K562 (cell line): Measurements from ENCODE around the gene EEFSEC. TPM values are rescaled to one million over a fixed set of nuclear protein-coding genes. Genes with fewer than 3 reads are reported as not detected.

Experiments used
- HEY1 ChIP-seq: fragments of 250-450 bp; sonication (Bioruptor Pico); IDR thresholded peaks from 2 replicates; pipeline ENCODE4 v1.5.0; 2020; ENCODE audit warnings: mild to moderate bottlenecking, moderate library complexity, borderline replicate concordance
- KAT8 ChIP-seq: fragments of 450-650 bp; IDR thresholded peaks from 2 replicates; pipeline ENCODE4 v1.6.1; 2016; ENCODE audit warnings: low read depth, mild to moderate bottlenecking
- MNT ChIP-seq, 2 experiments: fragments of 450-650 bp; conservative IDR thresholded peaks; 2 replicates each; pipeline ENCODE4 v1.6.1; 2017; ENCODE audit warnings: mild to moderate bottlenecking in 2 of 2, moderate library complexity in 2 of 2
- TRIM25 ChIP-seq: fragments of 450-650 bp; IDR thresholded peaks from 2 replicates; pipeline ENCODE4 v1.7.0; 2016; ENCODE audit warnings: borderline replicate concordance
- polyA plus RNA-seq, 8 experiments: library from polyadenylated mRNA; depleted of rRNA in 4 of 8; stranded (reverse) in 5 of 8; unstranded in 3 of 8; fragments of >200 nt; fragmentation: Nextera tagmentation in 2 of 8; fragmentation: Illumina TruSeq in 1 of 8; extraction: Ambion mirVana in 2 of 8; extraction: Trizol in 1 of 8; gene quantifications; 2 replicates each; pipeline versions ENCODE4 v1.2.1 to v1.2.3, GENCODE V29; 2011 to 2014; ENCODE audit warnings: inconsistent platforms in 1 of 8, missing spikeins in 1 of 8
- total RNA-seq, 7 experiments: library from RNA; depleted of rRNA in 6 of 7; stranded (reverse); fragments of >200 nt in 6 of 7; fragmentation: Illumina TruSeq in 2 of 7; extraction: Trizol in 2 of 7; gene quantifications; 2 replicates each; pipeline versions ENCODE4 v1.2.1 to v1.2.3, GENCODE V29; 2011 to 2021; ENCODE audit warnings: low replicate concordance in 1 of 7
- TF ChIP-seq, protein P1 (sequence below), 2 experiments: IDR thresholded peaks in 1 of 2; conservative IDR thresholded peaks in 1 of 2; 2 replicates each; pipeline ENCODE4 v1.6.1; 2016; ENCODE audit warnings: low read depth in 2 of 2, mild to moderate bottlenecking in 1 of 2, missing compliant biosample characterization in 1 of 2, missing genetic modification characterization in 1 of 2, moderate library complexity in 1 of 2
- TF ChIP-seq, protein P2 (sequence below): fragments of 250-450 bp; sonication (Bioruptor Pico); IDR thresholded peaks from 2 replicates; pipeline ENCODE4 v1.4.0; 2020
- TF ChIP-seq, protein P3 (sequence below), 3 experiments: fragments of 200-800 bp in 1 of 3; fragments of 250-450 bp in 1 of 3; fragments of 450-650 bp in 1 of 3; sonication (Bioruptor Pico) in 1 of 3; sonication (Bioruptor generic) in 1 of 3; formaldehyde crosslinking in 1 of 3; IDR thresholded peaks; 2 replicates each; pipeline versions ENCODE4 v1.6.1 to v1.8.0; 2016 to 2022; ENCODE audit warnings: mild to moderate bottlenecking in 2 of 3, missing genetic modification characterization in 2 of 3, missing compliant biosample characterization in 1 of 3, moderate library complexity in 1 of 3

EEFSEC gene
- total and polyA plus RNA-seq, 9 of the 15 experiments (the other 6 are each of a cell fraction or from before 2014, with no cell fraction given), result 0.35 to 11.8 (median 7.7) TPM

GRCh38 chr3:128412180-128413002 is 259.1 kb downstream of the EEFSEC start (continued):
- no peak for TF ChIP-seq MNT (conservative IDR thresholded peaks at IDR 0.05)
- TF ChIP-seq, protein P1, sequence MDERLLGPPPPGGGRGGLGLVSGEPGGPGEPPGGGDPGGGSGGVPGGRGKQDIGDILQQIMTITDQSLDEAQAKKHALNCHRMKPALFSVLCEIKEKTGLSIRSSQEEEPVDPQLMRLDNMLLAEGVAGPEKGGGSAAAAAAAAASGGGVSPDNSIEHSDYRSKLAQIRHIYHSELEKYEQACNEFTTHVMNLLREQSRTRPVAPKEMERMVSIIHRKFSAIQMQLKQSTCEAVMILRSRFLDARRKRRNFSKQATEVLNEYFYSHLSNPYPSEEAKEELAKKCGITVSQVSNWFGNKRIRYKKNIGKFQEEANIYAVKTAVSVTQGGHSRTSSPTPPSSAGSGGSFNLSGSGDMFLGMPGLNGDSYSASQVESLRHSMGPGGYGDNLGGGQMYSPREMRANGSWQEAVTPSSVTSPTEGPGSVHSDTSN (CRISPR knock-in tag; IDR thresholded peaks at IDR 0.05; ENCODE audit: low read depth), result no peak
- TF ChIP-seq, protein P1 (tag; conservative IDR thresholded peaks at IDR 0.05; ENCODE audit: low read depth), result 0 out of 2 replicates have a peak, but pooled peaks have one; percentile 16
- TF ChIP-seq TRIM25, result no peak
- TF ChIP-seq, protein P2, sequence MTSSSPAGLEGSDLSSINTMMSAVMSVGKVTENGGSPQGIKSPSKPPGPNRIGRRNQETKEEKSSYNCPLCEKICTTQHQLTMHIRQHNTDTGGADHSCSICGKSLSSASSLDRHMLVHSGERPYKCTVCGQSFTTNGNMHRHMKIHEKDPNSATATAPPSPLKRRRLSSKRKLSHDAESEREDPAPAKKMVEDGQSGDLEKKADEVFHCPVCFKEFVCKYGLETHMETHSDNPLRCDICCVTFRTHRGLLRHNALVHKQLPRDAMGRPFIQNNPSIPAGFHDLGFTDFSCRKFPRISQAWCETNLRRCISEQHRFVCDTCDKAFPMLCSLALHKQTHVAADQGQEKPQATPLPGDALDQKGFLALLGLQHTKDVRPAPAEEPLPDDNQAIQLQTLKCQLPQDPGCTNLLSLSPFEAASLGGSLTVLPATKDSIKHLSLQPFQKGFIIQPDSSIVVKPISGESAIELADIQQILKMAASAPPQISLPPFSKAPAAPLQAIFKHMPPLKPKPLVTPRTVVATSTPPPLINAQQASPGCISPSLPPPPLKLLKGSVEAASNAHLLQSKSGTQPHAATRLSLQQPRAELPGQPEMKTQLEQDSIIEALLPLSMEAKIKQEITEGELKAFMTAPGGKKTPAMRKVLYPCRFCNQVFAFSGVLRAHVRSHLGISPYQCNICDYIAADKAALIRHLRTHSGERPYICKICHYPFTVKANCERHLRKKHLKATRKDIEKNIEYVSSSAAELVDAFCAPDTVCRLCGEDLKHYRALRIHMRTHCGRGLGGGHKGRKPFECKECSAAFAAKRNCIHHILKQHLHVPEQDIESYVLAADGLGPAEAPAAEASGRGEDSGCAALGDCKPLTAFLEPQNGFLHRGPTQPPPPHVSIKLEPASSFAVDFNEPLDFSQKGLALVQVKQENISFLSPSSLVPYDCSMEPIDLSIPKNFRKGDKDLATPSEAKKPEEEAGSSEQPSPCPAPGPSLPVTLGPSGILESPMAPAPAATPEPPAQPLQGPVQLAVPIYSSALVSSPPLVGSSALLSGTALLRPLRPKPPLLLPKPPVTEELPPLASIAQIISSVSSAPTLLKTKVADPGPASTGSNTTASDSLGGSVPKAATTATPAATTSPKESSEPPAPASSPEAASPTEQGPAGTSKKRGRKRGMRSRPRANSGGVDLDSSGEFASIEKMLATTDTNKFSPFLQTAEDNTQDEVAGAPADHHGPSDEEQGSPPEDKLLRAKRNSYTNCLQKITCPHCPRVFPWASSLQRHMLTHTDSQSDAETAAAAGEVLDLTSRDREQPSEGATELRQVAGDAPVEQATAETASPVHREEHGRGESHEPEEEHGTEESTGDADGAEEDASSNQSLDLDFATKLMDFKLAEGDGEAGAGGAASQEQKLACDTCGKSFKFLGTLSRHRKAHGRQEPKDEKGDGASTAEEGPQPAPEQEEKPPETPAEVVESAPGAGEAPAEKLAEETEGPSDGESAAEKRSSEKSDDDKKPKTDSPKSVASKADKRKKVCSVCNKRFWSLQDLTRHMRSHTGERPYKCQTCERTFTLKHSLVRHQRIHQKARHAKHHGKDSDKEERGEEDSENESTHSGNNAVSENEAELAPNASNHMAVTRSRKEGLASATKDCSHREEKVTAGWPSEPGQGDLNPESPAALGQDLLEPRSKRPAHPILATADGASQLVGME (CRISPR knock-in tag), result no peak
- TF ChIP-seq, protein P3, sequence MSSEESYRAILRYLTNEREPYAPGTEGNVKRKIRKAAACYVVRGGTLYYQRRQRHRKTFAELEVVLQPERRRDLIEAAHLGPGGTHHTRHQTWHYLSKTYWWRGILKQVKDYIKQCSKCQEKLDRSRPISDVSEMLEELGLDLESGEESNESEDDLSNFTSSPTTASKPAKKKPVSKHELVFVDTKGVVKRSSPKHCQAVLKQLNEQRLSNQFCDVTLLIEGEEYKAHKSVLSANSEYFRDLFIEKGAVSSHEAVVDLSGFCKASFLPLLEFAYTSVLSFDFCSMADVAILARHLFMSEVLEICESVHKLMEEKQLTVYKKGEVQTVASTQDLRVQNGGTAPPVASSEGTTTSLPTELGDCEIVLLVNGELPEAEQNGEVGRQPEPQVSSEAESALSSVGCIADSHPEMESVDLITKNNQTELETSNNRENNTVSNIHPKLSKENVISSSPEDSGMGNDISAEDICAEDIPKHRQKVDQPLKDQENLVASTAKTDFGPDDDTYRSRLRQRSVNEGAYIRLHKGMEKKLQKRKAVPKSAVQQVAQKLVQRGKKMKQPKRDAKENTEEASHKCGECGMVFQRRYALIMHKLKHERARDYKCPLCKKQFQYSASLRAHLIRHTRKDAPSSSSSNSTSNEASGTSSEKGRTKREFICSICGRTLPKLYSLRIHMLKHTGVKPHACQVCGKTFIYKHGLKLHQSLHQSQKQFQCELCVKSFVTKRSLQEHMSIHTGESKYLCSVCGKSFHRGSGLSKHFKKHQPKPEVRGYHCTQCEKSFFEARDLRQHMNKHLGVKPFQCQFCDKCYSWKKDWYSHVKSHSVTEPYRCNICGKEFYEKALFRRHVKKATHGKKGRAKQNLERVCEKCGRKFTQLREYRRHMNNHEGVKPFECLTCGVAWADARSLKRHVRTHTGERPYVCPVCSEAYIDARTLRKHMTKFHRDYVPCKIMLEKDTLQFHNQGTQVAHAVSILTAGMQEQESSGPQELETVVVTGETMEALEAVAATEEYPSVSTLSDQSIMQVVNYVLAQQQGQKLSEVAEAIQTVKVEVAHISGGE (CRISPR knock-in tag; IDR thresholded peaks at IDR 0.05), result peak in 1 of 3 experiments; percentile 42; a peak in 2 of 6 replicates
- TF ChIP-seq KAT8, result no peak
- no peak for TF ChIP-seq HEY1 (CRISPR knock-in tag)
